Measurements from ENCODE around the gene MAPK8.

MAPK8 gene

GRCh38 chr10:48454302-48455054 lies 148.0 kb downstream of the MAPK8 start:
- Histone ChIP-seq H3K4me3 (replicated peaks; ENCODE audit: low read depth, low read length) (no peak overlapping the region), H3K27me3 (replicated peaks; ENCODE audit: control insufficient read depth, insufficient read depth, low read length) (no peaks in the 10 kb centered on the region; the same call in 1 of the 2 replicates), H3K36me3 (ENCODE audit: control insufficient read depth, insufficient read depth, low read length) (no peaks in the 10 kb centered on the region)
- DNase-seq (ENCODE audit: extremely low read depth, insufficient read length) = no peak
- TF ChIP-seq, protein P1, sequence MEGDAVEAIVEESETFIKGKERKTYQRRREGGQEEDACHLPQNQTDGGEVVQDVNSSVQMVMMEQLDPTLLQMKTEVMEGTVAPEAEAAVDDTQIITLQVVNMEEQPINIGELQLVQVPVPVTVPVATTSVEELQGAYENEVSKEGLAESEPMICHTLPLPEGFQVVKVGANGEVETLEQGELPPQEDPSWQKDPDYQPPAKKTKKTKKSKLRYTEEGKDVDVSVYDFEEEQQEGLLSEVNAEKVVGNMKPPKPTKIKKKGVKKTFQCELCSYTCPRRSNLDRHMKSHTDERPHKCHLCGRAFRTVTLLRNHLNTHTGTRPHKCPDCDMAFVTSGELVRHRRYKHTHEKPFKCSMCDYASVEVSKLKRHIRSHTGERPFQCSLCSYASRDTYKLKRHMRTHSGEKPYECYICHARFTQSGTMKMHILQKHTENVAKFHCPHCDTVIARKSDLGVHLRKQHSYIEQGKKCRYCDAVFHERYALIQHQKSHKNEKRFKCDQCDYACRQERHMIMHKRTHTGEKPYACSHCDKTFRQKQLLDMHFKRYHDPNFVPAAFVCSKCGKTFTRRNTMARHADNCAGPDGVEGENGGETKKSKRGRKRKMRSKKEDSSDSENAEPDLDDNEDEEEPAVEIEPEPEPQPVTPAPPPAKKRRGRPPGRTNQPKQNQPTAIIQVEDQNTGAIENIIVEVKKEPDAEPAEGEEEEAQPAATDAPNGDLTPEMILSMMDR (IDR thresholded peaks at IDR 0.05; ENCODE audit: insufficient read depth, low read length, poor library complexity, severe bottlenecking) = no peak

GRCh38 chr10:48455055-48455391 lies 148.5 kb downstream of the MAPK8 start:
- no peak for DNase-seq (ENCODE audit: extremely low read depth, insufficient read length)
- TF ChIP-seq, protein P1 (IDR thresholded peaks at IDR 0.05; ENCODE audit: insufficient read depth, low read length, poor library complexity, severe bottlenecking) = no peak

GRCh38 chr10:48455392-48456151 lies 149.1 kb downstream of the MAPK8 start:
- Histone ChIP-seq H3K27me3 (replicated peaks; ENCODE audit: control insufficient read depth, insufficient read depth, low read length) (no peaks in the 10 kb centered on the region; the same call in 1 of the 2 replicates), H3K4me3 (replicated peaks; ENCODE audit: low read depth, low read length) (no peak overlapping the region), H3K36me3 (ENCODE audit: control insufficient read depth, insufficient read depth, low read length) (no peaks in the 10 kb centered on the region)
- DNase-seq (ENCODE audit: extremely low read depth, insufficient read length) = no peak
- TF ChIP-seq, protein P1 (IDR thresholded peaks at IDR 0.05; ENCODE audit: insufficient read depth, low read length, poor library complexity, severe bottlenecking) = no peak

More at GRCh38 chr10:48455055-48455391, 148.5 kb downstream of the MAPK8 start:
- H3K27me3 ChIP-seq (replicated peaks; ENCODE audit: control insufficient read depth, insufficient read depth, low read length) = no peaks in the 10 kb centered on the region; the same call in 1 of the 2 replicates
- H3K36me3 ChIP-seq (ENCODE audit: control insufficient read depth, insufficient read depth, low read length) = no peaks in the 10 kb centered on the region
- no peak overlapping the region for H3K4me3 ChIP-seq (replicated peaks; ENCODE audit: low read depth, low read length)

GRCh38 chr10:48456361-48456804 lies 149.9 kb downstream of the MAPK8 start:
- Histone ChIP-seq H3K36me3 (ENCODE audit: control insufficient read depth, insufficient read depth, low read length) (no peaks in the 10 kb centered on the region), H3K4me3 (replicated peaks; ENCODE audit: low read depth, low read length) (no peak overlapping the region), H3K27me3 (replicated peaks; ENCODE audit: control insufficient read depth, insufficient read depth, low read length) (no peaks in the 10 kb centered on the region; the same call in 1 of the 2 replicates)
- no peak for DNase-seq (ENCODE audit: extremely low read depth, insufficient read length)
- TF ChIP-seq, protein P1 (IDR thresholded peaks at IDR 0.05; ENCODE audit: insufficient read depth, low read length, poor library complexity, severe bottlenecking) = no peak

GRCh38 chr10:48456808-48457761 lies 150.6 kb downstream of the MAPK8 start:
- Histone ChIP-seq H3K4me3 (replicated peaks; ENCODE audit: low read depth, low read length) (no peak overlapping the region), H3K36me3 (ENCODE audit: control insufficient read depth, insufficient read depth, low read length) (no peaks in the 10 kb centered on the region), H3K27me3 (replicated peaks; ENCODE audit: control insufficient read depth, insufficient read depth, low read length) (no peaks in the 10 kb centered on the region; the same call in 1 of the 2 replicates)
- DNase-seq (ENCODE audit: extremely low read depth, insufficient read length) = no peak
- TF ChIP-seq, protein P1 (IDR thresholded peaks at IDR 0.05; ENCODE audit: insufficient read depth, low read length, poor library complexity, severe bottlenecking) = no peak
